HCEC 1CT (cell line): ENCODE results near the gene BCL2.
"Not testable (repeated sequence)": the region's sequence is repeated elsewhere in the genome, so short reads cannot be mapped to it uniquely, and the experiment has no call there.

Experiments used
- DNase-seq: peaks from one replicate; pipeline ENCODE4 v3.0.0-alpha.2; 2017

BCL2 gene

DNA sequence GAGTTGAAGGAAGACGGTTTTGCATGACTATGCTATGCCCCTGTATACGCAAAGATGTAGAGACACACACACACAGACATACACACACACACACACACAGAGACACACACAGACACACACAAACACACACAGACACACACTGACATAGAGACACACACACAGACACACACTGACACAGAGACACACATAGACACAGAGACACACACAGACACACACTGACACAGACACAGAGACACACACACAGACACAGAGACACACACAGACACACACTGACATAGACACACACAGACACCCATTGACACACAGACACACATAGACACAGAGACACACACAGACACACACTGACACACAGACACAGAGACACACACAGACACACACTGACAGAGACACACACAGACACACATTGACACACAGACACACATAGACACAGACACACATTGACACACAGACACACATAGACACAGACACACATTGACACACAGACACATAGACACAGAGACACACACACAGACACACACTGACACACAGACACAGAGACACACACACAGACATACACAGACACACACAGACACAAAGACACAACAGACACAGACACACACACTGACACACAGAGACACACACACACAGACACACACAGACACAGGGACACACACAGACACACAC is 121.3 kb downstream of the BCL2 start:
- DNase-seq, result no peak

DNA sequence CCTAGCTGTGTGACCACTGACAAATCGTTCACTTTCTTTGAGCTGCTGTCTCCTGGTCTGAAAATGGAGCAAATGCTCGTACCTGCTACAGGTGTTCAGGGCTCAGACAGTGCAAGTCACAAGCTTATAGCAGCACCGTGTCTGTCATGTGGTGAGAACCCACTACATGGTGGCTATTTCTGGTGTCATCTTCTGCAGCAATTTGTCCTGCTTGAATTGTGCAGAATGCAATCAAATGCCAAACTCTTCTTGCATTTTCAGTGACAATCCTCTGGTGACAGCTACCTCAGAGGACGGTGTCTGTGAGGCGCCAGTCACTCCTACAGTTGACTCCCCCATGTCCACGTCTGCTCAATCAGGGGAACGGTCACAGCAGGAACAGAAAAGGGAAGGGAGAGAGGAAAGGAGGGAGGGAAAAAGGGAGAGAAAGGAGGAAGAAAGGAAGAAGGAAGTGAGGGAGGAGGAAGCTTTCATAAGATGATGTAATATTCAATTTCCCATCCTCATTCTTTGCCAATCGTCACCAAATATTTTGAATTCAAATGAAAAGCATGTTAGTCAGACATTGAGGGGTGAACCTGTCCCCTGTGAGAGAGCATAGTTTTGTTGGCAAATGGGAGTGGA is 122.2 kb downstream of the BCL2 start:
- no peak for DNase-seq

DNA sequence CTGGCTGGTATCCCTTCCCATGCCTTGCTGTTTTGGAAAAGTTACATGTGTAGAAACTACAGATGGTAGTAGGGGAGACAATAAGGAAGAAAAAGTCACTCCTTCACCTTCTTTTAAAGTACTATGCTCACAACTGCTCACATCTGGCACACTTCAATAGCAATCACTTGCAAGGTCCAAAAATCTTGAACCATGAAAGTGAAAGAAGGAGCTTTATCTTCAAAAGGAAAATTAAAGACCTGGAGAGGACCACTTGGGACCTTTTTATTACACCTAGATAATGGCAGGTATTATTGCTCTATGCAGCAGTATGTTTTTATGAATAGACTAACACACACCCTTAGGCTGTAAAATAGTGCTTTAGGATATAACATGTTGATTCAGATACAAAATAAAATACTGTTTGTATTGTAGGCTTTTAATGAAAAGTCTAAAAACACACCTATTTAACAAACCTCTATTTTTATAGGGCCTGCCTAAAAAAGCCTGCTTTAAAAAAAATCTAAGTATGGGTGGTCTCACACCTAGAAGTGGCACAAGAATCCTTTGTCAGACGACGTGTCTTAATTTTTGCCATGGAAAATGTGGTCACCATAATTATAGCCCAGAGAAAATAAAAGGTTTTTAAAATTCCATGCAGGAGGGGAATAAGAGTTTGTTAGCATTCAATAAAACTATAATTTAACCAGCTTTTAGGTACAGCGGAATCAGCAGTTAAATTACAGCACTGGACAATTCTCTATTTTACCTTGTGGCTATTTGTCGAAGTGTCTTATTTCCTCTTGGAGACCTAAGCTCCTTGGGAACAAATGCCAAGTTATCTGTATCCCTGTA is 124.0 kb downstream of the BCL2 start:
- no peak for DNase-seq

DNA sequence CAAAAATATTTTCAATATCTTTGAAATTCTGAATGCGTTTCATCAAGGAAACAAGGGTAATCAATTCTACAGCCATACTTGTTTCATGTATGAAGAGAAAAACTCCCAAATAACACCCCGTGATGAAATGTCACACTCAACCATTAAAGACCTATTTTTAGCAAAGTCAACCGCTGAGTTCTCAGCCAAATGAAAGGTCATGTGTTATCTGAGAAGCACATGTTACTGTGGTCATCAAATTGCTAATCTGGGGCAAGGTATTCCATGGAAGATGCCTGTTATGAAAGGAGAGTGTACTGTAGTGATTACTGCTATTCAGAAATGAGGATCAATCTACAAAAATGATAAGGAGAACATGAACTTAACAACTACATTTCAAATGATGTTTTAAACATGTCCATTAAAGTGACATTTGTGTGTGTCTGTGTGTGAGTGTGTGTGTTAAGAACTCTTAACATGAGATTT is 126.7 kb downstream of the BCL2 start:
- DNase-seq, result no peak

DNA sequence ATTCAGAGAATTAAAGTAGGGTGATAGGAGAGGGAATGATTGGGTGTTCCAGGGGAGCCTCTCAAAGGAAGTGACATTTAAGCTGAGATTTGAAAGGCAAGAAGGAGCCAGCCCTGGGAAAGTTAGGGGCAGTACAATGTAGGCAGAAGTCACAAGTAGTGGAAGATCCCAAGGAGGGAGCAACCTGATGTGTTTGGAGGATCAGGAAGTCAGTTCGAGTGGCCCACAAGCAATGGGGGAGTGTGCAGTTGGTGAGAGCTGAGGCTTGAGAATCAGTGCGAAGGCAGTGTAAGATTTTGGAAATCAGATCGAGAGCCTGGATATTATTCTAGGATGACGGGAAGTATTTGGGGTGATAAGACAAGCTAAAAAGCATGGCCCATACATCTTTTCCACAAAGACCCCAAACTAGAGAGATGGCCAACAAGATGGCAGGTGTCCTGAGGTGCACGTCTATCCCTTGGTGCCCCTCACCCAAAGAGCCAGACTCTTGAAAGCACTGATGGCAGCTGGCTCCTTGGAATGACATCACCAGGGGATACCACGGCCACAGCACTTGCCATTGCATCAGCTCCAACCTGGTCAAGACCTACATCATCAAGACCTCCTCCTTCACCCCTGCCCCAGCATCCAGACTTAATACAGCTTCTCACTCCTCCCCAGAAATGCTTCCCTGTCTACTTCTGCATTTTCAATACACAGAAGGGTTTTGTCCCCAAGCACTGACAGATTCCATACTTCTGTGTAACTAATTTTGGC is 127.3 kb downstream of the BCL2 start:
- no peak for DNase-seq

DNA sequence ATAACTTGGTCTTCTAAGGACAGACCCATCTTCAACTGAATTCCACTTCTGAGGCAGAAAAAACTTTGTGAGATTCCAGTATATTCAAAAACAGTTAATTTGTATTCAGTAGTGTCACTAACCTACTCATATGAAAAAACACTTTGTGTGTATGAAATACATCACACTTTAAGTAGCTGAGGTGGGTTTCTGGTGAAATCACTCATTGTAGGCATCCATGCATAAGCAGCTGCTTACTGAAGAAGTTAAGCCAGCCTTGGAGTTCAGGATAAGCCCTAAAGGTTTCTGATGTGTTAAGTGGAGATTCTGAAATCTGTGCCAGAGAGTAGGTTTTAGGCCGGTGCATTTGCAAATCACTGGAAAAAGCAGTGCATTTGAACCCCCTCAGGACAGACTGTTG is 128.2 kb downstream of the BCL2 start:
- no peak for DNase-seq

DNA sequence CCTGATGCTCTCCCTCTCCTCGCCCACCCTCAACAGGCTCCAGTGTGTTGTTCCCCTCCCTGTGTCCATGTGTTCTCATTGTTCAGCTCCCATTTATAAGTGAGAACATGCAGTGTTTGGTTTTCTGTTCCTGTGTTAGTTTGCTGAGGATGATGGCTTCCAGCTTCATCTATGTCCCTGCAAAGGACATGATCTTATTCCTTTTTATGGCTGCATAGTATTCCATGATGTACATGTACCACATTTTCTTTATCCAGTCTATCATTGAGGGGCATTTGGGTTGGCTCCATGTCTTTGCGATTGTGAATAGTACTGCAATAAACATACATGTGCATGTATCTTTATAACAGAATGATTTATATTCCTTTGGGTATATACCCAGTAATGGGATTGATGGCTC is 128.7 kb downstream of the BCL2 start:
- DNase-seq, result not testable (repeated sequence)

DNA sequence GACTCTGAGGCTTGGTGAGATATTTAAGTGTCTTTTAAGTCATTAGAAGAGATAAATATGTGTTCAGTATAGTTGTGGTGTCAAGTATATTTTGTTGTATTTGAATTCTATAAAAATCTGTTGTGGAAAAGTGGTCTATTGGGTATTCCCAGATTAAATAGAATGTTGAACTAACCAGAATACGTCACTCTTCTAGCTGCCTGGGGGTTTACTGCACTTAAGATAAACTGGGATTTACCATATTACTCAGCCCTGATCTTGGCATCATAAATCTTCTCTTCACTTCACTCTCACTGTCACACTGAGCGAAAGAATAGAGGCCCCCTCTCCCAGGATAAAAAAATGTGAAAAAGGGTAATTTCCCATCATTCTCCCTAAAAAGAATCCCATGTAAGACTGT is 129.8 kb downstream of the BCL2 start:
- no peak for DNase-seq

DNA sequence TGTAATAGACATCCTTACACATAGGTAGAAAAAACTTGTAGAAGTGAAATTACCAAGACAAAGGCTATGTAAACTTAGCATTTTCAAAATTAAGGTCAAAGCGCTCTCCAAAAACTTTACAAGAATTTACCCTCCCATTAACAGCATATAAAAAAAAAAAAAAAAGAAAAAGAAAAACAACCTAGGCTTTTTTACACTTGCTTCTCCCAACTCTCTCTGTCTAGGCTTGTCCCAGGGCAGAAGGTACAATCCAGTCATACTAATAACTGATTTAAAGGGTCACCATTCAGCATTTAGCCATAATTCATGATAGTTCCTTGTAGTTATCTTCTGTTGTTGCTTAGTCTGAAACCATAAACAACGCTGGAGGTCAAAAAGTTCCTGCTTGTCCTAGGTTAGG is 130.5 kb downstream of the BCL2 start:
- DNase-seq, result no peak

DNA sequence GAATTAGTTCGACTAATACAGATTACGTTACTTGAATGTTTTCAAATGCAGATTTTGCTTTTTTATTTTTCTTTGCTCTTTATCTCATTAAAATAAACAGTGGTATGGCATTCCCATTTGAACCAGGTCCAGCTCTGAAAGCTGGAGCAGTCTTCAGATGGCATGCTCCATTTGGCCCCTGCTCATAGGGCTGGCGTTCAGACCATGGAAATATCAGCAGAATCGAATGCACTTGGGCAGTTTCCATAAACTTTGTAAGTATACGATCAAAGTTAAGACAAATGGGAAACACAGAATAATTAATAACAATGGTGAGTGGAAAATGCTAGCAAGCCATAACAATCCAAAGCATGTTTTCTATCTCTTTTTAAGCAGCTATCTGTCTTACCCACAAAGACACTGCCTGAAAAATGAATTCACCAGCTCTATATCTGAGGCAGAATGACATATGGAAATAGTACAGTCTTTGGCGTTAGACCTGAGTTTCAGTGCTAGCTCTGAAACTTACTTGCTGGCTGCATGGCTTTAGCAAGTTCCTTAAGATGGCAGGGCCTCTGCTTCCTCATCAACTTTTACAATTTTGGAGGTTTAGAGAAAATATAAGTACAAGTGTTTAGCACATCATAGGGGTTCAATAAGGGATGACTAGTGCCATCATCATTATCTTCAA is 131.6 kb downstream of the BCL2 start:
- no peak for DNase-seq

DNA sequence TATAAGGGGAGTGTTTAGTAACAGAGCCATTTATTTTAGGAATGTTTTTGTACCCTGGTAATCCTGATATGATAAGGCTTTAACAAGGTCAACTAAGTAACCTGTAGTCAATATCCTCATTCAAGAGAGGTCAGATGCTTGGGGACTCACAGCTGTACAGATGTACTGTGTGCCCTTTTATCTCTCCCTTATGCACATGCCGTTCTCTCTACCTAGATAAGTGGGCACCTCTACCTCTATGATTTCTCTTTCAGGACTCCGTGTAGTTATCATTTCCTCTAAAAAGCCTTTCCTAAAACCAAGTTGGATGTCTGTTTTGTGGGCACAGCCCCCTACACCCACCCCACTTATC is 132.4 kb downstream of the BCL2 start:
- no peak for DNase-seq

DNA sequence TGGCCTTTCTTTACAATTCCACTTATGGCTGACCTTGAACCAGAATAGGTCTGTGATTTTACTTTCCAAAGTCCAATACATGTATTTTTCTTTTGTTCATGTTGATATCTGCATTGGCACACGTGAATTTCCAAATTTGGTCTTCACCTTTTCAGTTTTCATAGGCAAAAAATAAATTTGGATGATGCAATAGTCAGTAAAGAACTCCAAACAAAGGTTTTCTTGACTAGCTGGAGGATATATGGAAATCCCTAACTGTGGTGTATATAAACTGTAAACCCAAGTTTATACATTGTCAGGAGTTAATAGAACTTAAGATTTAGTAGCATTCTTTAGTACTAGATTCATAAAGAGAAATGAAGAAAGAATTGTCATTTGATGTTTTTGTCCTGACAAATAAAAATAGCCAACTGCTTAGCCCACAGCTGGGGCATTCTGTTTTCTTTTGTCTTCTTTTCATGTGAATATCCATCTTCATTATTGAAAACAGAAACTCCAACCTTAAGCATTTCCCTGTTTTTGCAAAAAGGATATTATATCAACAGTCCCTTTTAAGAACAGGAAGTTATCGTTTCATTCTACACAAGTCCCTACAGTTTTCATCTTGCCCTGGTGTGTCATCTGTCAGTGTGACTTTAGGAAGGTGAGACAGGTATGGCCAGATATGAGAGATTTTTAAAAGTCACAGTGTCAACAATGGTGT is 132.9 kb downstream of the BCL2 start:
- no peak for DNase-seq

DNA sequence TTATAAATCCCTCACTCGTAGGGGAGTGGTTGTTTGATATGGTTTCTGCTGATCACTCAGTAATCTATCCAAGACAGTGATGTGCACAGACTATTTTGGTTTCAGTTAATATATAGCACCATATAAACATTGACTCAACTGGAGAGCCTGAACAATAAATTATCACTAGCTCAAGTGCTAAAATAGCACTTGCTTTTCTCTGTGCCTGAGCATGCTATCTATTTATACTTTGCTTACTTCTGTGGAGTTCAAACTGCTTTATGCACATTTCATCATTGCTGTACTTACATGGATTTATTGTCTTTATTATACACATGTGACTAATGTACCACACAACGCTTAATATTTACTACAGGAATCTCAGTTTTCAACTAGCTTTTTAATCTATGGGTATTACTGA is 133.6 kb downstream of the BCL2 start:
- DNase-seq, result no peak

DNA sequence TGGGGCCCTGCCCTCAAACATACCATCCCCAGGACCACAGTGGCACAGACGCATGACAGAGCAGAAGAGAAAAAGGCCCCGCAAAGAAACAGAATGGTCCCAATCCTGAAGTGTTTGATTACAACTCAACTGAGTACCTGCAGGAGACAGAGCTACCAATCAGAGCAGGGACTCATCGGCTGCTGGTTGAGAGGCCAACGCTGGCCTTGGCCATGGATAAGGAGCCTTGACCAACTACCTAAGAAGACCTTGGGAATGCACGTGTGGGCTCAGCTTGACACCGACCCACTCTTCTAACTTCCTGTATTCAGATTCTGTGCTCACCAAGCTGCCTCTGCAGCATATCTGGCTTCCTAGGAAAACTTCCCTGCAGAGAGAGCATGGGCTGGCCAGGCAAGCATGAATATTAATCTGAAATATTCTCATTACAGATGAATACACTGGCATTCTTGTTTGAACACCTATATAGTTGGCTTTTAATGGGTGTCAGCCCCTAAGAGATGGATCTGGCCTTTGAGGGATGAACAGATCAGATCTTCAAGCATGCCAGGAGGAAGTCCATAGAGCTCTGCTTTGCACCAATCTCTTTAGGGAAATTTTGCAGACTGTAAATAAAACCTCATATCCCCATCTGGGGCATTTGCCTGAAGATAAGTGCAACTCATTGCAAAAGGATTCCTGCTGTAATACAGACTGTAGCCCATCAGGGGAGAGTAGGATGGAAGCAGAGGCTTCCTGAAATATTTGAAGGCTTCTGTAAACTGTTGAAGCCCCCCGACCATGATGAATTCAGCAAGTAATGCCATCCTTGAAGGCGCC is 135.4 kb downstream of the BCL2 start:
- no peak for DNase-seq

DNA sequence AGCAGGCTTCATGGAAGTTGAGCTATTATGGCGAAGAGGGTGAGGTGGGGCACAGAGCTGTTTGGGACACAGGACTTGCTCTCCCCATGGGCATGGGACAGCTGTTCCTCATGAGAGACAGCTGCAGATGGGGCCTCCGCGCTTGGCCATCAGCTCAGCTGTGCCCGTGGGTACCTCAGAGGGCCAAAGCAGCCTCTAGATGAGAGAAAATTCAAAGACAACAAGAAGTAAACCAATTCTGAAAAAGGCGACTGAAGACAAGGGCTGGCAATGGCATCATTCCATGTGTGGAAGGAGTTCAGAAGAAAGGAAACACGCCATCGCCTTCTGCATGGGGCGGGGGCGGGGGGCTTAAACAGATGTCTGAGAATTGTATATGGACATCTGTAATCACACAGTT is 136.2 kb downstream of the BCL2 start:
- DNase-seq, result no peak

DNA sequence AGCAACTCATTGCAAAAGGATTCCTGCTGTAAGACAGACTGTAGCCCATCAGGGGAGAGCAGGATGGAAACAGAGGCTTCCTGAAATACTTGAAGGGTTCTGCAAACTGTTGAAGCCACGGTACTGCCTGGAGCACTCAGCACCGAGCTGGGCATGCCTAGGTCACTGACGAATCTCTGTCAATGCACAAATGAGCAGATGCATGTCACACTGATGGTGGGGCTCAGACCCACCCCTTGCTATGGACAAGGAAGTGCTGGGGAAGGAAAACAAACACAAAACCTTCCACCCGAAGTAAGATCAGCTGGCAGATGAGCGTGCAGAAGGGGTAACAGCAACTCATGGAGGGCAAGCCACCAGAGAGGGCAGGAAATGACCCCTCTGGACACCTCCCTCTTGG is 136.7 kb downstream of the BCL2 start:
- DNase-seq, result no peak

DNA sequence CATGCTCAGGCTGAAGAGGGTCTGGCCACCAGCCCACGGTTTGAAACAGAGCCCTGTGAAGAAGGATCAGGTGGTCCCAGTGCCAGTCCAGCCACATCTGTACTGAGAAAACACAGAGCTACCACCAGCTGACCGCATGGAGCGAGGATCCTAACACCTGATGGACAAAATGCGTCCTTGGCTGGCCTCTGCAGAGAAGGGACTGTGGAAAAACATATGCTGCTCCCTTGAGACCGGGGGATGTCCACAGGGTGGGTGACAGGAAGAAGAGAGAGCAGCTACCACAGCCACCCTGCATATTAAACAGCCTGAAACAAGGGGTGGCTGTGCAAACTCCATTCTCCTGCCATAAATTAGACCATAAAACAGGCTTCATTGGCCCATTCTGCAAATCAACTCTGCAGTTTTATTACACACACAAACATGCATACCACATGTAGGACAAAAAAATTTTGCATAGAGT is 137.2 kb downstream of the BCL2 start:
- no peak for DNase-seq

DNA sequence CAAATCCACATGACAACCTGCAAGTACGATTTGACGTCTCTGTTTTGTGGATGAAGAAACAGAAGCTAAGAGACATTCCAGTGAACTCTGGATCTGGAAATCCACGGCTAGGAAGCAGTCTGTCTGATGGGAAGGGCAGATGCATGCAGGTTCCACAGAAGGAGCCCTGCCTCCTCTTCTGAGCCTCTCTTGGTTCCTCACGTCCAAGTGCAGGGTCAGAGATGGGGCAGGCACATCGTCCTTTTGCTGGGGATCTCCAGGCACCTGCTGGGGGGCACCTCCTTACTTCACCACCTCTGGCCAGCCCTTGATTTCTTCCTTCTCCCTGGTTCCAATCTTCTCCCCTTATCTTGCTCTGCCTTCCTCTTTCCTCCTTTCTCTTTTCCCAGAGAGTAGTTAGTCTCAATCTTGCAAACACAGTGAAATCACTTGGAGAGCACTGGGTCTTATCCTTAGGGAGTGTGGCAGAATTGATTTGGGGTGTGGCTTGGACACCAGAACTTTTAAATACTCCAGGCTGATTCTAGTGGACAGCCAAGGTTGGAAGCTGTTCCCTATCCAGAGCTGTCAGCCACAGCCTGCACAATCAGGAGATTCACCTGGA is 137.8 kb downstream of the BCL2 start:
- no peak for DNase-seq

DNA sequence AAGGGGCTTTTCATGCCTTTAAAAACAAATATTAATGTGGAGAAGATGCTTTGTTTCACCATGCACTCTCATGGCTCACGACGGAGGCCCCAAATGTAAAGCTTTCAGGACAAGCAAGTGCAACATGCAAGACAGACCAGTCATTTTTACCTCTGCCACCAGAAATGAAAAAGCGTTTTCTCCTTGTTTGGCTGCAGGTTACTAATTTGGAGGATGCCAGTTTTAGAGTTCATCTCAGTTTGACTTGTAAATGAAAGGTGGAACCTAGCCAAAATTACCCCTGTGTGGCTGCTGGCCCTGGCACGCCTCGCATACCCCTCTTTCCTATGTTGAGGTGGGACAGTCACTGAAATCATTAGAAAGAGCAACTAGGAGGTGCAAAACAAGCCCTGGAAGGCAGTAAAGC is 138.6 kb downstream of the BCL2 start:
- no peak for DNase-seq

DNA sequence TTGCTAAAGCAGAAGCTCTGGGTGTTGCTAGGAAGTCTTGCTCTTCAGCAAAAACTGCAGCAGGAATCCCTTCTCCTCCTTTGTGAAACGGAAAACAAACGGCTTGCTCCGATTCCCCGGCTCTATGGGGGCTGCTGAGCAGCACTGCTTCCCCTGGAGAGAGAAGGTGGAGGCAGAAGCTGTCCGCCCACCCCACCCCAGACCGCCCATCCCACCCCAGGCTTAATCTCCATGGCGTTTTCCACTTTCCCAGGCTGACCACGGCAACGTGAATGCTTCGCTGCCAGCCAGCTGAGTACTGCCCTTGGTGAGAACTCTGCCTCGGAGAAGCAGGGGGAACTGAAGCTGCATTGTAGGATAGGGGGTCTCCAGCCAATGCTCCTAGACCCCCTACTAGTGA is 139.2 kb downstream of the BCL2 start:
- no peak for DNase-seq

DNA sequence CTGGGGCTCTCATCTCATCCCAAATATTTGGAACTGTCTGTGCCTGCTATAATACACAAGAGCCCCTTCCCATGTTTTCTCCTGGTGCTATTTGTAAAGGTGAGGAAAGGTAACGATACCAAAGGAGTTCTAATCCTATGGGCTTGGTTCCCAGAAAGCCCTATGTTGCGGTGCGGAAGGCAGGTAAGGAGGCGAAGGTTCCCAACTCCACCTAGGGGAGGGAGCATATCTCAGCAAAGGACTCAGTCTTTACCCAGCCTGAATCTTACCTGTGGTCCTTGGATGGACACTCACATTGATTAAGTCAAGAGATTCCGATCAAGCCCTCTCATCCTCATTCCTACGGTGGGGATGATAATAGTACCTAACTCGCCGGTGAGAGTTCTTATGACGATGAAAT is 140.1 kb downstream of the BCL2 start:
- DNase-seq, result no peak
